Suprapubic skin (tissue), 4 donors: ENCODE data around the gene EPHA4.

Experiments
- CTCF ChIP-seq, 2 donors: fragments of 200-600 bp in 1 of 2; fragments of 450-650 bp in 1 of 2; sonication (generic) in 1 of 2; IDR thresholded peaks; one replicate each; pipeline ENCODE4 v1.5.1; 2016 to 2019; ENCODE audit warnings: antibody characterized with exemption in 2 of 2, mild to moderate bottlenecking in 1 of 2, moderate library complexity in 1 of 2
- POLR2A ChIP-seq, 2 donors: fragments of 450-650 bp; IDR thresholded peaks; one replicate each; pipeline ENCODE4 v1.6.1; 2017; ENCODE audit warnings: antibody characterized with exemption in 2 of 2, mild to moderate bottlenecking in 2 of 2, moderate library complexity in 2 of 2
- POLR2AphosphoS5 ChIP-seq, 3 donors: sonication (generic); formaldehyde crosslinking; IDR thresholded peaks; one replicate each; pipeline ENCODE4 v1.6.1; 2017; ENCODE audit warnings: antibody characterized with exemption in 3 of 3

DNA sequence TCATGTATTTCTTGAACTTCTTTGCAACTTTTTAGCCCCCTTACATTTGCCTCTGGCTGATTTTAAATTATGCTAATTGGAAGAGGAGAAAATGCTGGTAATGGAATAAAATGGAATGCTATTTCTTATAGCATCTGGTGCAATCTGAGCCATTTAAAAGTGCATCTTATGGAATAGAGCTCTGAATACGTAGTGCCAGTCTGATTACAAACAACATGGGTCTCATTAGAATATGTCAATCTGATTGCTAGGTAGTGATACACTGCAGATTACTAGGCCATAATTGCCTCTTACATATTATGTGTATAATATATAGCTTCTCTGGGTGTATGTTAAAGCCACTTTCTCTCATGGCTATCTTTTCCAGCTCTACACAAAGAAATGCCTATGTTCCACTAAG lies 159.1 kb downstream of the EPHA4 start:
- TF ChIP-seq CTCF (IDR thresholded peaks at IDR 0.05), result no peak
- TF ChIP-seq POLR2A (IDR thresholded peaks at IDR 0.05), result no peak
- no peak for TF ChIP-seq POLR2AphosphoS5 (IDR thresholded peaks at IDR 0.05)
